Loucy (cell line): ENCODE measurements around the gene TMPRSS11D.
A peak's percentile ranks its signal among the peaks of the same experiment; 100 is the strongest.

Source experiments
- H2AFZ ChIP-seq: fragments of 200-600 bp; sonication (generic); 2 replicates; pipeline ENCODE4 v1.6.0; 2016; ENCODE audit warnings: antibody characterized with exemption, mild to moderate bottlenecking, low read length, moderate library complexity
- H3F3A ChIP-seq: fragments of 200-600 bp; 2 replicates; pipeline ENCODE4 v1.6.0; 2016; ENCODE audit warnings: antibody characterized with exemption, low read depth, mild to moderate bottlenecking
- H3K27me3 ChIP-seq: fragments of 200-600 bp; sonication (generic); 2 replicates; pipeline ENCODE4 v1.6.1; 2014; ENCODE audit warnings: low read length, mild to moderate bottlenecking; ENCODE audit not compliant: insufficient read depth, poor library complexity, severe bottlenecking
- H3K36me3 ChIP-seq: fragments of 200-600 bp; sonication (generic); 2 replicates; pipeline ENCODE4 v1.6.1; 2016; ENCODE audit warnings: low read length; ENCODE audit not compliant: insufficient read depth
- H3K4me1 ChIP-seq: fragments of 200-600 bp; sonication (generic); 2 replicates; pipeline ENCODE4 v1.5.1; 2014; ENCODE audit warnings: low read length, mild to moderate bottlenecking; ENCODE audit not compliant: insufficient read depth, poor library complexity, severe bottlenecking
- H3K4me2 ChIP-seq: fragments of 200-600 bp; sonication (generic); 2 replicates; pipeline ENCODE4 v1.6.0; 2014; ENCODE audit warnings: antibody characterized with exemption, low read length, low read depth, mild to moderate bottlenecking; ENCODE audit not compliant: poor library complexity, severe bottlenecking
- H3K4me3 ChIP-seq: fragments of 200-600 bp; sonication (generic); 2 replicates; pipeline ENCODE4 v1.5.1; 2014; ENCODE audit warnings: low read length, mild to moderate bottlenecking, mixed read lengths; ENCODE audit not compliant: poor library complexity, severe bottlenecking
- H3K79me2 ChIP-seq: fragments of 200-600 bp; sonication (generic); 2 replicates; pipeline ENCODE4 v1.6.1; 2014; ENCODE audit warnings: low read length; ENCODE audit not compliant: insufficient read depth
- H3K9ac ChIP-seq: fragments of 200-600 bp; sonication (generic); 2 replicates; pipeline ENCODE4 v1.6.0; 2014; ENCODE audit warnings: mild to moderate bottlenecking, low read depth, low read length, moderate library complexity; ENCODE audit not compliant: poor library complexity, severe bottlenecking
- H3K9me2 ChIP-seq: fragments of 200-600 bp; sonication (generic); replicated peaks from 2 replicates; pipeline ENCODE4 v1.6.1; 2016; ENCODE audit warnings: low read depth, low read length, mixed read lengths
- H3K9me3 ChIP-seq: fragments of 200-600 bp; sonication (generic); 2 replicates; pipeline ENCODE4 v1.6.1; 2014; ENCODE audit warnings: mild to moderate bottlenecking, antibody characterized with exemption, low read length, low read depth; ENCODE audit not compliant: insufficient read depth
- H4K20me1 ChIP-seq: fragments of 200-600 bp; sonication (generic); 2 replicates; pipeline ENCODE4 v1.6.0; 2014; ENCODE audit warnings: antibody characterized with exemption, low read length, mild to moderate bottlenecking; ENCODE audit not compliant: insufficient read depth, poor library complexity, severe bottlenecking
- CTCF ChIP-seq: fragments of 200-600 bp; sonication (generic); conservative IDR thresholded peaks from 2 replicates; pipeline ENCODE4 v1.5.1; 2014; ENCODE audit warnings: mild to moderate bottlenecking, antibody characterized with exemption, low read length
- EZH2phosphoT487 ChIP-seq: fragments of 200-600 bp; IDR thresholded peaks from 2 replicates; pipeline ENCODE4 v1.6.1; 2018; ENCODE audit warnings: antibody characterized with exemption, mild to moderate bottlenecking, moderate library complexity, borderline replicate concordance

TMPRSS11D gene

GRCh38 chr4:67911141-67911540, 27.3 kb upstream of the TMPRSS11D start:
- Histone ChIP-seq H3K9ac (no peak overlapping the region), H2AFZ (no peak overlapping the region), H3K9me2 (no peaks in the 10 kb centered on the region), H3K79me2 (no peaks in the 10 kb centered on the region), H4K20me1 (no peaks in the 10 kb centered on the region), H3K4me1 (no peaks in the 10 kb centered on the region), H3K27me3 (no peaks in the 10 kb centered on the region), H3F3A (no peaks in the 10 kb centered on the region), H3K9me3 (no peaks in the 10 kb centered on the region), H3K4me2 (no peak overlapping the region), H3K4me3 (no peak overlapping the region), H3K36me3 (no peaks in the 10 kb centered on the region)
- no peak for TF ChIP-seq CTCF
- no peak for TF ChIP-seq EZH2phosphoT487

- Histone ChIP-seq H3K4me2 (no peak overlapping the region), H3K79me2 (no peaks in the 10 kb centered on the region), H4K20me1 (no peaks in the 10 kb centered on the region), H3K9me3 (no peaks in the 10 kb centered on the region), H3F3A (no peaks in the 10 kb centered on the region), H3K36me3 (no peaks in the 10 kb centered on the region), H2AFZ (no peak overlapping the region), H3K9ac (no peak overlapping the region), H3K27me3 (no peaks in the 10 kb centered on the region), H3K4me3 (no peak overlapping the region), H3K9me2 (no peaks in the 10 kb centered on the region), H3K4me1 (no peaks in the 10 kb centered on the region)
- TF ChIP-seq CTCF = no peak
- TF ChIP-seq EZH2phosphoT487 = no peak
These were observed 26.7 kb upstream of the TMPRSS11D start for GRCh38 chr4:67910585-67910905.

- Histone ChIP-seq H3K9me3 (no peaks in the 10 kb centered on the region), H3K9ac (no peak overlapping the region), H3K27me3 (no peaks in the 10 kb centered on the region), H3K4me1 (no peaks in the 10 kb centered on the region), H3K4me2 (no peak overlapping the region), H3K36me3 (no peaks in the 10 kb centered on the region), H3F3A (no peaks in the 10 kb centered on the region), H3K79me2 (no peaks in the 10 kb centered on the region), H3K9me2 (no peaks in the 10 kb centered on the region), H2AFZ (no peak overlapping the region), H4K20me1 (no peaks in the 10 kb centered on the region), H3K4me3 (no peak overlapping the region)
- no peak for TF ChIP-seq EZH2phosphoT487
- peak; percentile 76 for TF ChIP-seq CTCF
These were observed 26.2 kb upstream of the TMPRSS11D start for GRCh38 chr4:67909905-67910584.
